ENCODE data around the gene SPATA31E1. TPM values are rescaled to one million over a fixed set of nuclear protein-coding genes. Genes with fewer than 3 reads are reported as not detected.

SPATA31E1 gene
- total RNA-seq, 1 experiment from 2014 or later = 0.04 TPM

- no peaks in the 10 kb centered on the region for H4K20me1 ChIP-seq (ENCODE audit: low read length)
- H2AFZ ChIP-seq (ENCODE audit: low read length) = no peak overlapping the region
- no peaks in the 10 kb centered on the region for H3K4me1 ChIP-seq (ENCODE audit: insufficient read depth, low read length)
- ATAC-seq = no peak
- no peaks in the 10 kb centered on the region for H3K9me3 ChIP-seq (ENCODE audit: low read length)
- no peaks in the 10 kb centered on the region for H3K9me2 ChIP-seq (replicated peaks; ENCODE audit: low read length)
- ChIA-PET POLR2A (ENCODE audit: unreplicated experiment) (no interaction called here), CTCF (no interaction called here)
- H3K36me3 ChIP-seq (ENCODE audit: low read depth, low read length) = no peaks in the 10 kb centered on the region
- no peaks in the 10 kb centered on the region for H3K27me3 ChIP-seq (ENCODE audit: low read length)
- H3K79me2 ChIP-seq (ENCODE audit: low read length) = no peaks in the 10 kb centered on the region
- TF ChIP-seq EZH2phosphoT487 (IDR thresholded peaks at IDR 0.05; ENCODE audit: borderline replicate concordance, low read length) = no peak
- no peak for TF ChIP-seq EZH2 (IDR thresholded peaks at IDR 0.05; ENCODE audit: low read length, unreplicated experiment)
- no peak for TF ChIP-seq CTCF (conservative IDR thresholded peaks at IDR 0.05; ENCODE audit: low read depth, low read length)
- no peak overlapping the region for H3K4me2 ChIP-seq (ENCODE audit: low read length)
- no peaks in the 10 kb centered on the region for H3F3A ChIP-seq (ENCODE audit: low read length, unreplicated experiment)
- no peak overlapping the region for H3K4me3 ChIP-seq (ENCODE audit: low read length)
- no TSS peak for BruUV-seq (replicated peaks)
- no peak for DNase-seq
- H3K9ac ChIP-seq (ENCODE audit: low read length) = no peak overlapping the region
- intact Hi-C loops (cut with micrococcal nuclease) = no loop called here
- H3K27ac ChIP-seq (ENCODE audit: low read length) = no peak overlapping the region
These were observed 3.0 kb downstream of the SPATA31E1 start for GRCh38 chr9:87885484-87886189.

GRCh38 chr9:87886210-87886932, 3.7 kb downstream of the SPATA31E1 start:
- Histone ChIP-seq H3K79me2 (ENCODE audit: low read length) (no peaks in the 10 kb centered on the region), H3K4me1 (ENCODE audit: insufficient read depth, low read length) (no peaks in the 10 kb centered on the region), H3K9me2 (replicated peaks; ENCODE audit: low read length) (no peaks in the 10 kb centered on the region), H3K36me3 (ENCODE audit: low read depth, low read length) (no peaks in the 10 kb centered on the region), H2AFZ (ENCODE audit: low read length) (no peak overlapping the region), H3K9me3 (ENCODE audit: low read length) (no peaks in the 10 kb centered on the region), H4K20me1 (ENCODE audit: low read length) (no peaks in the 10 kb centered on the region), H3K9ac (ENCODE audit: low read length) (no peak overlapping the region), H3K27ac (ENCODE audit: low read length) (no peak overlapping the region), H3F3A (ENCODE audit: low read length, unreplicated experiment) (no peaks in the 10 kb centered on the region), H3K4me2 (ENCODE audit: low read length) (no peak overlapping the region), H3K27me3 (ENCODE audit: low read length) (no peaks in the 10 kb centered on the region), H3K4me3 (ENCODE audit: low read length) (no peak overlapping the region)
- intact Hi-C loops (cut with micrococcal nuclease) = no loop called here
- no TSS peak for BruUV-seq (replicated peaks)
- TF ChIP-seq CTCF (conservative IDR thresholded peaks at IDR 0.05; ENCODE audit: low read depth, low read length) (no peak), EZH2 (IDR thresholded peaks at IDR 0.05; ENCODE audit: low read length, unreplicated experiment) (no peak), EZH2phosphoT487 (IDR thresholded peaks at IDR 0.05; ENCODE audit: borderline replicate concordance, low read length) (no peak)
- POLR2A ChIA-PET (ENCODE audit: unreplicated experiment) = no interaction called here
- CTCF ChIA-PET = no interaction called here
- DNase-seq (no peak), ATAC-seq (no peak)

- DNase-seq = no peak
- CTCF ChIA-PET = no interaction called here
- intact Hi-C loops (cut with micrococcal nuclease) = no loop called here
These were observed 4.3 kb downstream of the SPATA31E1 start for GRCh38 chr9:87886933-87887505.

More at GRCh38 chr9:87886933-87887505, 4.3 kb downstream of the SPATA31E1 start:
- Histone ChIP-seq H3K4me3 (ENCODE audit: low read length) (no peak overlapping the region), H3K27ac (ENCODE audit: low read length) (no peak overlapping the region), H3K79me2 (ENCODE audit: low read length) (no peaks in the 10 kb centered on the region), H3K4me1 (ENCODE audit: insufficient read depth, low read length) (no peaks in the 10 kb centered on the region), H2AFZ (ENCODE audit: low read length) (no peak overlapping the region), H3K9ac (ENCODE audit: low read length) (no peak overlapping the region), H3K9me2 (replicated peaks; ENCODE audit: low read length) (no peaks in the 10 kb centered on the region), H3K9me3 (ENCODE audit: low read length) (no peaks in the 10 kb centered on the region), H3K36me3 (ENCODE audit: low read depth, low read length) (no peaks in the 10 kb centered on the region), H3F3A (ENCODE audit: low read length, unreplicated experiment) (no peaks in the 10 kb centered on the region), H3K4me2 (ENCODE audit: low read length) (no peak overlapping the region), H4K20me1 (ENCODE audit: low read length) (no peaks in the 10 kb centered on the region), H3K27me3 (ENCODE audit: low read length) (no peaks in the 10 kb centered on the region)
- no peak for TF ChIP-seq CTCF (conservative IDR thresholded peaks at IDR 0.05; ENCODE audit: low read depth, low read length)
- no peak for TF ChIP-seq EZH2phosphoT487 (IDR thresholded peaks at IDR 0.05; ENCODE audit: borderline replicate concordance, low read length)
- no peak for TF ChIP-seq EZH2 (IDR thresholded peaks at IDR 0.05; ENCODE audit: low read length, unreplicated experiment)
- ATAC-seq = no peak
- POLR2A ChIA-PET (ENCODE audit: unreplicated experiment) = no interaction called here
- BruUV-seq (replicated peaks) = no TSS peak

Measured in PC-3 (cell line).